ENCODE data around the gene VPS39. TPM values are rescaled to one million over a fixed set of nuclear protein-coding genes. Genes with fewer than 3 reads are reported as not detected.

VPS39 gene
- total RNA-seq, 5 donors from 2014 or later (not counting 1 experiment from before 2014, with no cell fraction given): 98.5 to 113 (median 101) TPM

- no peak overlapping the region for H3K27ac Mint-ChIP-seq
- peaks cover 12 to 22% of the 10 kb centered on the region in 2 experiments for H3K4me1 ChIP-seq (ENCODE audit: control insufficient read depth in 1 of 2, extremely low read depth in 1 of 2, insufficient read depth in 2 of 2, low read length in 2 of 2)
- POLR2A ChIA-PET: no interaction called here
- WGBS (ENCODE audit: insufficient coverage): 100% methylated on average over 2 of the region's 3 CpGs
- no peak overlapping the region for H3K27ac ChIP-seq (ENCODE audit: low read length)
- H3K36me3 ChIP-seq (ENCODE audit: control insufficient read depth in 2 of 2, extremely low read depth in 1 of 2, insufficient read depth in 1 of 2, low read length in 1 of 2): peaks cover 0 to 13% of the 10 kb centered on the region in 2 donors
- peaks cover 17% of the 10 kb centered on the region for H3K36me3 Mint-ChIP-seq
- H3K4me3 Mint-ChIP-seq: no peak overlapping the region
- CTCF ChIA-PET: no interaction called here
- peaks cover 62 to 72% (median 62%) of the 10 kb centered on the region in 3 donors for H3K4me1 Mint-ChIP-seq
- no peaks in the 10 kb centered on the region for H3K9me3 ChIP-seq
- H3K4me3 ChIP-seq (ENCODE audit: control insufficient read depth in 1 of 2, extremely low read depth in 1 of 2, low read length in 1 of 2): no peak overlapping the region
- no peak for DNase-seq
- no peaks in the 10 kb centered on the region for H3K27me3 Mint-ChIP-seq
- no peak for ATAC-seq (replicated peaks in 1 of 4)
- H3K27me3 ChIP-seq (replicated peaks in 1 of 2; ENCODE audit: control insufficient read depth in 2 of 2, extremely low read depth in 1 of 2, insufficient read depth in 2 of 2, low read length in 1 of 2): no peaks in the 10 kb centered on the region
- H3K9me3 Mint-ChIP-seq: no peaks in the 10 kb centered on the region
Observed at GRCh38 chr15:42203891-42204290, 4.2 kb downstream of the VPS39 start.

- Mint-ChIP-seq H3K36me3 (peaks cover 24% of the 10 kb centered on the region), H3K9me3 (no peaks in the 10 kb centered on the region), H3K27me3 (no peaks in the 10 kb centered on the region), H3K4me1 (peaks cover 54 to 66% (median 56%) of the 10 kb centered on the region in 3 donors), H3K27ac (no peak overlapping the region), H3K4me3 (no peak overlapping the region)
- ChIA-PET CTCF (no interaction called here), POLR2A (interaction anchor here in 1 of 2 donors (0.6 kb wide), 3 partner anchors 11 to 307 kb away, joined by 3 read pairs; no protein-coding TSS in a partner anchor)
- Histone ChIP-seq H3K27ac (ENCODE audit: low read length) (no peak overlapping the region), H3K27me3 (replicated peaks in 1 of 2; ENCODE audit: control insufficient read depth in 2 of 2, extremely low read depth in 1 of 2, insufficient read depth in 2 of 2, low read length in 1 of 2) (no peaks in the 10 kb centered on the region), H3K36me3 (ENCODE audit: control insufficient read depth in 2 of 2, extremely low read depth in 1 of 2, insufficient read depth in 1 of 2, low read length in 1 of 2) (peaks cover 0 to 23% of the 10 kb centered on the region in 2 donors), H3K4me1 (ENCODE audit: control insufficient read depth in 1 of 2, extremely low read depth in 1 of 2, insufficient read depth in 2 of 2, low read length in 2 of 2) (peaks cover 10 to 17% of the 10 kb centered on the region in 2 experiments), H3K4me3 (ENCODE audit: control insufficient read depth in 1 of 2, extremely low read depth in 1 of 2, low read length in 1 of 2) (no peak overlapping the region), H3K9me3 (no peaks in the 10 kb centered on the region)
- ATAC-seq (replicated peaks in 1 of 4) (no peak), DNase-seq (no peak)
- WGBS (ENCODE audit: insufficient coverage): 70% methylated on average over 2 of the region's 2 CpGs
Observed at GRCh38 chr15:42202653-42203052, 5.5 kb downstream of the VPS39 start.

- ATAC-seq (replicated peaks in 1 of 4) (no peak), DNase-seq (no peak)
- Mint-ChIP-seq H3K27ac (no peak overlapping the region), H3K27me3 (no peaks in the 10 kb centered on the region), H3K36me3 (peaks cover 31% of the 10 kb centered on the region), H3K4me3 (no peak overlapping the region), H3K4me1 (peaks cover 46 to 58% (median 47%) of the 10 kb centered on the region in 3 donors), H3K9me3 (no peaks in the 10 kb centered on the region)
- ChIA-PET POLR2A (no interaction called here), CTCF (no interaction called here)
- H3K36me3 ChIP-seq (ENCODE audit: control insufficient read depth in 2 of 2, extremely low read depth in 1 of 2, insufficient read depth in 1 of 2, low read length in 1 of 2): peaks cover 0 to 27% of the 10 kb centered on the region in 2 donors
- no CpG with 5 or more reads among the region's 1 CpG for WGBS (ENCODE audit: insufficient coverage)
- no peaks in the 10 kb centered on the region for H3K9me3 ChIP-seq
- H3K27me3 ChIP-seq (replicated peaks in 1 of 2; ENCODE audit: control insufficient read depth in 2 of 2, extremely low read depth in 1 of 2, insufficient read depth in 2 of 2, low read length in 1 of 2): no peaks in the 10 kb centered on the region
- no peak overlapping the region for H3K27ac ChIP-seq (ENCODE audit: low read length)
- H3K4me1 ChIP-seq (ENCODE audit: control insufficient read depth in 1 of 2, extremely low read depth in 1 of 2, insufficient read depth in 2 of 2, low read length in 2 of 2): peaks cover 3 to 10% of the 10 kb centered on the region in 2 experiments
- no peak overlapping the region for H3K4me3 ChIP-seq (ENCODE audit: control insufficient read depth in 1 of 2, extremely low read depth in 1 of 2, low read length in 1 of 2)
Observed at GRCh38 chr15:42201801-42202200, 6.3 kb downstream of the VPS39 start.

- ATAC-seq (replicated peaks in 1 of 4) (no peak), DNase-seq (no peak)
- POLR2A ChIA-PET: no interaction called here
- H3K27ac Mint-ChIP-seq: no peak overlapping the region
- Histone ChIP-seq H3K4me1 (ENCODE audit: control insufficient read depth in 1 of 2, extremely low read depth in 1 of 2, insufficient read depth in 2 of 2, low read length in 2 of 2) (peaks cover 0 to 3% of the 10 kb centered on the region in 2 experiments), H3K4me3 (ENCODE audit: control insufficient read depth in 1 of 2, extremely low read depth in 1 of 2, low read length in 1 of 2) (no peak overlapping the region), H3K36me3 (ENCODE audit: control insufficient read depth in 2 of 2, extremely low read depth in 1 of 2, insufficient read depth in 1 of 2, low read length in 1 of 2) (peaks cover 0 to 32% of the 10 kb centered on the region in 2 donors), H3K27me3 (replicated peaks in 1 of 2; ENCODE audit: control insufficient read depth in 2 of 2, extremely low read depth in 1 of 2, insufficient read depth in 2 of 2, low read length in 1 of 2) (no peaks in the 10 kb centered on the region), H3K9me3 (no peaks in the 10 kb centered on the region), H3K27ac (ENCODE audit: low read length) (no peak overlapping the region)
- no CpG with 5 or more reads among the region's 5 CpGs for WGBS (ENCODE audit: insufficient coverage)
- H3K27me3 Mint-ChIP-seq: no peaks in the 10 kb centered on the region
- H3K36me3 Mint-ChIP-seq: peaks cover 49% of the 10 kb centered on the region
- CTCF ChIA-PET: no interaction called here
- no peaks in the 10 kb centered on the region for H3K9me3 Mint-ChIP-seq
- peaks cover 24 to 48% (median 34%) of the 10 kb centered on the region in 3 donors for H3K4me1 Mint-ChIP-seq
- H3K4me3 Mint-ChIP-seq: no peak overlapping the region
Observed at GRCh38 chr15:42199126-42199525, 9.0 kb downstream of the VPS39 start.

- ChIA-PET CTCF (no interaction called here), POLR2A (no interaction called here)
- Mint-ChIP-seq H3K4me3 (no peak overlapping the region), H3K4me1 (peaks cover 29 to 45% (median 32%) of the 10 kb centered on the region in 3 donors), H3K27ac (no peak overlapping the region), H3K27me3 (no peaks in the 10 kb centered on the region), H3K36me3 (peaks cover 49% of the 10 kb centered on the region), H3K9me3 (no peaks in the 10 kb centered on the region)
- Histone ChIP-seq H3K27ac (ENCODE audit: low read length) (no peak overlapping the region), H3K36me3 (ENCODE audit: control insufficient read depth in 2 of 2, extremely low read depth in 1 of 2, insufficient read depth in 1 of 2, low read length in 1 of 2) (peaks cover 0 to 32% of the 10 kb centered on the region in 2 donors), H3K4me1 (ENCODE audit: control insufficient read depth in 1 of 2, extremely low read depth in 1 of 2, insufficient read depth in 2 of 2, low read length in 2 of 2) (peaks cover 0 to 3% of the 10 kb centered on the region in 2 experiments), H3K9me3 (no peaks in the 10 kb centered on the region), H3K4me3 (ENCODE audit: control insufficient read depth in 1 of 2, extremely low read depth in 1 of 2, low read length in 1 of 2) (no peak overlapping the region), H3K27me3 (replicated peaks in 1 of 2; ENCODE audit: control insufficient read depth in 2 of 2, extremely low read depth in 1 of 2, insufficient read depth in 2 of 2, low read length in 1 of 2) (no peaks in the 10 kb centered on the region)
- ATAC-seq (replicated peaks in 1 of 4) (no peak), DNase-seq (no peak)
- WGBS (ENCODE audit: insufficient coverage): 100% methylated on average over 1 of the region's 1 CpG
Observed at GRCh38 chr15:42198516-42198915, 9.6 kb downstream of the VPS39 start.

- H3K9me3 ChIP-seq: no peaks in the 10 kb centered on the region
- no peak for ATAC-seq (replicated peaks in 1 of 4)
- Mint-ChIP-seq H3K4me3 (no peak overlapping the region), H3K9me3 (no peaks in the 10 kb centered on the region), H3K27ac (no peak overlapping the region), H3K36me3 (peaks cover 57% of the 10 kb centered on the region), H3K27me3 (no peaks in the 10 kb centered on the region), H3K4me1 (peaks cover 21 to 39% (median 29%) of the 10 kb centered on the region in 3 donors)
- no CpG with 5 or more reads among the region's 5 CpGs for WGBS (ENCODE audit: insufficient coverage)
- peaks cover 0 to 3% of the 10 kb centered on the region in 2 experiments for H3K4me1 ChIP-seq (ENCODE audit: control insufficient read depth in 1 of 2, extremely low read depth in 1 of 2, insufficient read depth in 2 of 2, low read length in 2 of 2)
- ChIA-PET CTCF (no interaction called here), POLR2A (no interaction called here)
- H3K36me3 ChIP-seq (ENCODE audit: control insufficient read depth in 2 of 2, extremely low read depth in 1 of 2, insufficient read depth in 1 of 2, low read length in 1 of 2): peaks cover 0 to 51% of the 10 kb centered on the region in 2 donors
- H3K27ac ChIP-seq (ENCODE audit: low read length): no peak overlapping the region
- no peak for DNase-seq
- H3K4me3 ChIP-seq (ENCODE audit: control insufficient read depth in 1 of 2, extremely low read depth in 1 of 2, low read length in 1 of 2): no peak overlapping the region
- H3K27me3 ChIP-seq (replicated peaks in 1 of 2; ENCODE audit: control insufficient read depth in 2 of 2, extremely low read depth in 1 of 2, insufficient read depth in 2 of 2, low read length in 1 of 2): no peaks in the 10 kb centered on the region
Observed at GRCh38 chr15:42194513-42194912, 13.6 kb downstream of the VPS39 start.

- Histone ChIP-seq H3K9me3 (no peaks in the 10 kb centered on the region), H3K27ac (ENCODE audit: low read length) (no peak overlapping the region), H3K4me1 (ENCODE audit: control insufficient read depth in 1 of 2, extremely low read depth in 1 of 2, insufficient read depth in 2 of 2, low read length in 2 of 2) (peaks cover 0 to 3% of the 10 kb centered on the region in 2 experiments), H3K27me3 (replicated peaks in 1 of 2; ENCODE audit: control insufficient read depth in 2 of 2, extremely low read depth in 1 of 2, insufficient read depth in 2 of 2, low read length in 1 of 2) (no peaks in the 10 kb centered on the region), H3K36me3 (ENCODE audit: control insufficient read depth in 2 of 2, extremely low read depth in 1 of 2, insufficient read depth in 1 of 2, low read length in 1 of 2) (peaks cover 0 to 48% of the 10 kb centered on the region in 2 donors), H3K4me3 (ENCODE audit: control insufficient read depth in 1 of 2, extremely low read depth in 1 of 2, low read length in 1 of 2) (no peak overlapping the region)
- ATAC-seq (replicated peaks in 1 of 4): no peak
- peaks cover 57% of the 10 kb centered on the region for H3K36me3 Mint-ChIP-seq
- POLR2A ChIA-PET: no interaction called here
- H3K4me3 Mint-ChIP-seq: no peak overlapping the region
- H3K4me1 Mint-ChIP-seq: peaks cover 13 to 36% (median 27%) of the 10 kb centered on the region in 3 donors
- H3K27ac Mint-ChIP-seq: no peak overlapping the region
- CTCF ChIA-PET: no interaction called here
- no CpG with 5 or more reads among the region's 3 CpGs for WGBS (ENCODE audit: insufficient coverage)
- H3K27me3 Mint-ChIP-seq: no peaks in the 10 kb centered on the region
- no peak for DNase-seq
- no peaks in the 10 kb centered on the region for H3K9me3 Mint-ChIP-seq
Observed at GRCh38 chr15:42193383-42193782, 14.7 kb downstream of the VPS39 start.
